ENCODE results near the gene ACTR2.

GRCh38 chr2:65232636-65233035 is 5.0 kb downstream of the ACTR2 start:
- TF ChIP-seq REST (IDR thresholded peaks at IDR 0.05; ENCODE audit: insufficient read depth in 1 of 2, low read depth in 2 of 2, low read length in 1 of 2) (no peak), CTCF (IDR thresholded peaks at IDR 0.05) (no peak), POLR2AphosphoS5 (IDR thresholded peaks at IDR 0.05; ENCODE audit: low read depth, low read length) (no peak), SIN3A (IDR thresholded peaks at IDR 0.05; ENCODE audit: borderline replicate concordance, insufficient read depth, low read depth, low read length) (no peak), TCF7L2 (IDR thresholded peaks at IDR 0.05; ENCODE audit: low read depth, low read length) (no peak)
